AG09309 (cell line): Measurements from ENCODE around the gene OAS2.
"Not testable (repeated sequence)": the region's sequence is repeated elsewhere in the genome, so short reads cannot be mapped to it uniquely, and the experiment has no call there.

Source experiments
- DNase-seq: peaks from one replicate; pipeline ENCODE4 v3.0.0-alpha.2; 2010; ENCODE audit warnings: low read depth
- H3K4me3 ChIP-seq: 2 replicates; pipeline ENCODE4 v1.5.1; 2011; ENCODE audit warnings: mild to moderate bottlenecking, low read depth, low read length, moderate library complexity; ENCODE audit not compliant: control insufficient read depth
- CTCF ChIP-seq: IDR thresholded peaks from 2 replicates; pipeline ENCODE4 v1.5.1; 2011; ENCODE audit warnings: mild to moderate bottlenecking, low read depth, low read length, inconsistent platforms; ENCODE audit not compliant: insufficient read depth, control insufficient read depth; ENCODE audit errors: missing control alignments

OAS2 gene

GRCh38 chr12:112950701-112951100, 27.6 kb upstream of the OAS2 start:
- no peak for DNase-seq
- TF ChIP-seq CTCF: no peak

GRCh38 chr12:112957125-112957524, 21.2 kb upstream of the OAS2 start:
- H3K4me3 ChIP-seq, DNase-seq: not testable (repeated sequence)

More at GRCh38 chr12:112950701-112951100, 27.6 kb upstream of the OAS2 start:
- no peak overlapping the region for H3K4me3 ChIP-seq

GRCh38 chr12:112961074-112961473, 17.2 kb upstream of the OAS2 start:
- TF ChIP-seq CTCF: no peak
- no peak overlapping the region for H3K4me3 ChIP-seq
- no peak for DNase-seq

GRCh38 chr12:112961536-112961935, 16.8 kb upstream of the OAS2 start:
- no peak for DNase-seq
- H3K4me3 ChIP-seq: no peak overlapping the region
- TF ChIP-seq CTCF: no peak

GRCh38 chr12:112962561-112962960, 15.8 kb upstream of the OAS2 start:
- no peak overlapping the region for H3K4me3 ChIP-seq
- no peak for TF ChIP-seq CTCF
- no peak for DNase-seq

- TF ChIP-seq CTCF: no peak
- no peak overlapping the region for H3K4me3 ChIP-seq
- DNase-seq: no peak
Measured at GRCh38 chr12:112963227-112963861, 15.0 kb upstream of the OAS2 start.

- no peak overlapping the region for H3K4me3 ChIP-seq
- DNase-seq: no peak
- no peak for TF ChIP-seq CTCF
Measured at GRCh38 chr12:112964067-112964670, 14.2 kb upstream of the OAS2 start.
